HEK293T (cell line): Measurements from ENCODE around the gene PRSS2.
"Not testable (repeated sequence)": the region's sequence is repeated elsewhere in the genome, so short reads cannot be mapped to it uniquely, and the experiment has no call there.

Experiments
- CTCF ChIA-PET: fragments of 350-600 bp; formaldehyde crosslinking; extraction: SDS; loops from one replicate; lab custom pipeline; 2021; ENCODE audit warnings: antibody characterized with exemption, inconsistent platforms; lab: Yijun Ruan, JAX
- POLR2A ChIA-PET: fragments of 350-600 bp; formaldehyde crosslinking; extraction: SDS; loops from one replicate; lab custom pipeline; 2020; ENCODE audit warnings: antibody characterized with exemption, inconsistent platforms; lab: Yijun Ruan, JAX
- DNase-seq: peaks from one replicate; pipeline ENCODE4 v3.0.0; 2012; ENCODE audit warnings: mixed read lengths; ENCODE audit errors: extremely low spot score
- ARNT ChIP-seq: fragments of 450-650 bp; IDR thresholded peaks from 2 replicates; pipeline ENCODE4 v1.6.1; 2017; ENCODE audit warnings: mild to moderate bottlenecking
- BHLHE40 ChIP-seq: fragments of 450-650 bp; IDR thresholded peaks from 2 replicates; pipeline ENCODE4 v1.6.1; 2016; ENCODE audit warnings: mild to moderate bottlenecking, moderate library complexity, borderline replicate concordance
- CTBP1 ChIP-seq: fragments of 450-650 bp; IDR thresholded peaks from 2 replicates; pipeline ENCODE4 v1.6.1; 2016; ENCODE audit warnings: borderline replicate concordance
- ELF4 ChIP-seq: fragments of 450-650 bp; IDR thresholded peaks from 2 replicates; pipeline ENCODE4 v1.6.1; 2017; ENCODE audit warnings: antibody characterized with exemption
- FOXA1 ChIP-seq: fragments of 450-650 bp; IDR thresholded peaks from 2 replicates; pipeline ENCODE4 v1.6.1; 2016; ENCODE audit warnings: mild to moderate bottlenecking
- FOXK2 ChIP-seq: fragments of 450-650 bp; IDR thresholded peaks from 2 replicates; pipeline ENCODE4 v1.6.1; 2016; ENCODE audit warnings: mild to moderate bottlenecking
- FOXM1 ChIP-seq: fragments of 450-650 bp; IDR thresholded peaks from 2 replicates; pipeline ENCODE4 v1.6.1; 2017; ENCODE audit warnings: mild to moderate bottlenecking, borderline replicate concordance
- HDGF ChIP-seq: fragments of 450-650 bp; IDR thresholded peaks from 2 replicates; pipeline ENCODE4 v1.6.1; 2017; ENCODE audit warnings: antibody characterized with exemption, borderline replicate concordance
- L3MBTL2 ChIP-seq: fragments of 450-650 bp; conservative IDR thresholded peaks from 2 replicates; pipeline ENCODE4 v1.6.1; 2016; ENCODE audit warnings: mild to moderate bottlenecking
- LEF1 ChIP-seq: fragments of 450-650 bp; IDR thresholded peaks from 2 replicates; pipeline ENCODE4 v1.6.1; 2017; ENCODE audit warnings: mild to moderate bottlenecking, borderline replicate concordance
- NFRKB ChIP-seq: fragments of 450-650 bp; IDR thresholded peaks from 2 replicates; pipeline ENCODE4 v1.6.1; 2016; ENCODE audit warnings: mild to moderate bottlenecking, moderate library complexity
- PKNOX1 ChIP-seq: fragments of 450-650 bp; IDR thresholded peaks from 2 replicates; pipeline ENCODE4 v1.6.1; 2016
- SP1 ChIP-seq: fragments of 450-650 bp; IDR thresholded peaks from 2 replicates; pipeline ENCODE4 v1.6.1; 2017
- SUZ12 ChIP-seq: fragments of 450-650 bp; IDR thresholded peaks from 2 replicates; pipeline ENCODE4 v1.6.1; 2016; ENCODE audit warnings: mild to moderate bottlenecking
- TARDBP ChIP-seq: fragments of 450-650 bp; IDR thresholded peaks from 2 replicates; pipeline ENCODE4 v1.6.1; 2016
- ZNF384 ChIP-seq: fragments of 450-650 bp; IDR thresholded peaks from 2 replicates; pipeline ENCODE4 v1.6.1; 2016

PRSS2 gene

GRCh38 chr7:142752376-142753225 lies 18.2 kb upstream of the PRSS2 start:
- no peak for TF ChIP-seq ELF4
- no peak for TF ChIP-seq BHLHE40
- TF ChIP-seq FOXA1: no peak
- TF ChIP-seq HDGF: no peak
- TF ChIP-seq CTBP1: no peak
- TF ChIP-seq FOXK2: no peak
- TF ChIP-seq SP1: no peak
- no peak for TF ChIP-seq TARDBP
- no peak for TF ChIP-seq NFRKB
- no peak for TF ChIP-seq PKNOX1
- TF ChIP-seq L3MBTL2: no peak
- no peak for TF ChIP-seq ARNT
- no peak for TF ChIP-seq FOXM1
- TF ChIP-seq SUZ12: no peak
- TF ChIP-seq LEF1: no peak
- ChIA-PET POLR2A (no interaction called here), CTCF (interaction anchor here (0.5 kb wide), 1 partner anchor 169 kb away, joined by 3 read pairs; no protein-coding TSS in a partner anchor)
- no peak for DNase-seq

GRCh38 chr7:142753366-142753765 lies 17.4 kb upstream of the PRSS2 start:
- POLR2A ChIA-PET: no interaction called here
- TF ChIP-seq ARNT (no peak), NFRKB (no peak), HDGF (no peak), ELF4 (no peak), TARDBP (no peak), LEF1 (no peak), SP1 (no peak), FOXM1 (no peak), L3MBTL2 (no peak), FOXK2 (no peak), ZNF384 (no peak), SUZ12 (no peak), PKNOX1 (no peak), CTBP1 (no peak), BHLHE40 (no peak), FOXA1 (no peak)
- CTCF ChIA-PET: interaction anchor here (0.5 kb wide), 1 partner anchor 170 kb away, joined by 3 read pairs; no protein-coding TSS in a partner anchor
- no peak for DNase-seq

DNA sequence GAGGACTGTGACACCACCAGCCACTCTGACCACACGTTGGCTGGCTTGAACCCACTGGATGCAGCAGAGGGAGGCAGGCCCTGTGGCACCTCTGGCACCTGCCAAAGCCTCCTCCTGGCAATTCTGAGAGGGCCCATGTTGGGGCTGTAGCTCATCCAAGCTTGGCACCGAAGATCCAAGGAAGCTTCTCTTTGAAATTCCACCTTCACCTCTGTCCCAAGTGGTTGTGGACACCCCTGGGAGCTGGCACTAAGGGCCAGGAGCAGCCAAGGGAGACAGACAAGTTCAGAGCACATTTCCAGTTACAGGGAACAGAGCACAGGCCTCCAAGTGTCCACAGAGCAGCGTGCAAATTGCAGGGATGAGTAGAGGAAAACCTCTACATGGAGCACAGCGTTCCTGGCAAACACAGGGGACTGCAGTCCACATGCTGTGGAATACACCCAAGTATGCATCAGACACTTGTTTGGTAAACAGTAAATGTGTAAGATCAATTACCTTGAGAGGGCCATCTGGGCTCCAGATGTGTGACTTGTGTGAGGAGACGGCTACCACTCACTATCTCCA lies 16.8 kb upstream of the PRSS2 start:
- CTCF ChIA-PET, DNase-seq, POLR2A ChIA-PET: not testable (repeated sequence)

GRCh38 chr7:142754681-142755575 lies 15.8 kb upstream of the PRSS2 start:
- ChIA-PET CTCF (interaction anchor here (0.7 kb wide), 1 partner anchor 432 kb away, joined by 3 read pairs; no protein-coding TSS in a partner anchor), POLR2A (no interaction called here)
- no peak for TF ChIP-seq BHLHE40
- no peak for TF ChIP-seq ELF4
- no peak for TF ChIP-seq ZNF384
- TF ChIP-seq PKNOX1: no peak
- TF ChIP-seq FOXA1: no peak
- no peak for TF ChIP-seq HDGF
- no peak for TF ChIP-seq NFRKB
- no peak for TF ChIP-seq CTBP1
- no peak for TF ChIP-seq SP1
- no peak for TF ChIP-seq ARNT
- no peak for DNase-seq

DNA sequence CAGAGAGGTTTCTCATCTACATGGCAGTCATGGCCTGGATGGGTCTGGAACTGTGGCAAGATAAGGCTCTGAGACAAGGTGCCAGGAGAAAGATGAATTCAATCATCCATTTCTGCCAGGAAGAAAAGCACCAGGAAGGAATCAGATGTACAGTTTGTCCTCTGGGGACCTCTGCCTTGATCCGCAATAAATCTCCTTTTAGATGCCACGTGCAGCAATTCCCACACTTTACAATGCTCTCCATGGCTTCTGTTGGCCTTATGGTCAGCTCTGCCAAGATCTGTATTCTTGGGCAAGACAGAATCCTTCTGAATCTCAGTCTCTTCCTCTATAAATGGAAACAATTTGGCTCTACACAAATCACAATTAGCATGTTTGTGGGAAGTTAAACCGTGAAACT lies 12.5 kb upstream of the PRSS2 start:
- POLR2A ChIA-PET, DNase-seq, CTCF ChIA-PET: not testable (repeated sequence)

DNA sequence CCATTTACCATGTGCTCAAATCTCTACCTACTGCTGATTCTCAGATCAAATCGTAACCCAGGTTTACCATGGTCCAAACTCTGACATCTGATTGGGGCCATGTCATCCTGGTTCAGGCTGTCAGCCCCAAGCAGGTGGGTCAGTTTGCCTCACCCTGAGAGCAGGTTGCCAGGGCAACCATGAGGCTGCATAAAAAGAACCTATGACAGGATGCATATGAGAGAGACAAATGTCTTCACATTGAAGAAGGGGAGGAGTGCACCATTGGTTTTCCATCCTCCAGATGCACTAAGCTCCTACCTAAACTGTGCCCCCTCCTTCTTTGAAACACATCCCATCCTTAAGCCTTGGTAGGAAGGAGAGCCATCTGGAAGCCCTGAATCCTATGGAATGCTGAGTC lies 11.3 kb upstream of the PRSS2 start:
- no peak for TF ChIP-seq LEF1
- no peak for TF ChIP-seq PKNOX1
- TF ChIP-seq ZNF384: no peak
- TF ChIP-seq ARNT: no peak
- no peak for TF ChIP-seq TARDBP
- no peak for TF ChIP-seq L3MBTL2
- no peak for TF ChIP-seq ELF4
- TF ChIP-seq FOXK2: no peak
- no peak for TF ChIP-seq SP1
- no peak for TF ChIP-seq FOXM1
- TF ChIP-seq CTBP1: no peak
- no peak for TF ChIP-seq SUZ12
- TF ChIP-seq BHLHE40: no peak
- no peak for TF ChIP-seq NFRKB
- no peak for TF ChIP-seq HDGF
- no peak for TF ChIP-seq FOXA1
- CTCF ChIA-PET: no interaction called here
- no peak for DNase-seq
- POLR2A ChIA-PET: no interaction called here
